ENCODE measurements around the gene OTOR.

The OTOR gene

DNA sequence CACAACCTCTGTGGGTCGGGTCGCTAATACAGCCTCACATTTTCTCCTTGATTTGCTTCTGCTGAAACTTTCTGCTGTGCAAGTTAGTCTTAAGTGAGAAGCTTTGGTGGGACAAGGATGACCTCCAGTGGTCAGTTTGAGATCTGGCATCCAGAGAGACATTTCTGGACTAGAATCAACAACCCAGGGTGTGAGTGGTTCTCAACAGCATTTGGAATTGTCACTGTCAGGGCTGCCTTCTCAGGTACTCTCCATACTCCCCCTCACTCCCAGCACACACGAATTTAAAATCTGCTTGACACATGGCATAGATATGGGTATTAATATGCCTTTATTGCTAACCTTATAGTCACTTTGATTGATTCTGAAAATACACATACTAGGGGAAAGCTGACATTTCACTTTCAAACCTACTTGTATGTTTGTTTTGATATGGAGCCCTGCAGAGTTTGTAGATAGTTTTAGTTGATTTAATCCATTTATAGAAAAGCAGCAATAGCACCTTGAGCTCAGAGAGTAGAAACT lies 13.2 kb downstream of the OTOR start:
- H3K27ac ChIP-seq (ENCODE audit: low read depth, low read length) = no peak overlapping the region
- peak; percentile 86 for DNase-seq
- no peaks in the 10 kb centered on the region for H3K79me2 ChIP-seq (ENCODE audit: control insufficient read depth, insufficient read depth, low read length)
- no CpG with 5 or more reads among the region's 3 CpGs for WGBS (ENCODE audit: extremely low coverage, insufficient coverage, low lambda C conversion rate)
- no peak overlapping the region for H2BK5ac ChIP-seq (ENCODE audit: low read length)
- no peaks in the 10 kb centered on the region for H3K4me1 ChIP-seq (ENCODE audit: control insufficient read depth, low read depth, low read length)
- H3K56ac ChIP-seq (ENCODE audit: low read length) = no peak overlapping the region
- no peak overlapping the region for H2BK15ac ChIP-seq (replicated peaks; ENCODE audit: low read depth)
- H3K4me2 ChIP-seq (ENCODE audit: low read length) = no peak overlapping the region
- no peak overlapping the region for H3K4me3 ChIP-seq (ENCODE audit: low read length)
- no peak overlapping the region for H2AK5ac ChIP-seq (ENCODE audit: low read length)
- no peaks in the 10 kb centered on the region for H3K27me3 ChIP-seq (ENCODE audit: insufficient read depth, low read length, poor library complexity)
- H4K5ac ChIP-seq (ENCODE audit: low read length) = no peak overlapping the region
- no peak overlapping the region for H2BK120ac ChIP-seq (ENCODE audit: low read depth, low read length)
- H3K18ac ChIP-seq (ENCODE audit: low read length) = no peak overlapping the region
- no peaks in the 10 kb centered on the region for H3K36me3 ChIP-seq (ENCODE audit: control insufficient read depth, insufficient read depth, low read length)
- no peaks in the 10 kb centered on the region for H3K79me1 ChIP-seq (ENCODE audit: low read length)
- no peak overlapping the region for H3K23ac ChIP-seq (ENCODE audit: low read length)
- no peak overlapping the region for H3K9ac ChIP-seq (ENCODE audit: low read length)
- H3K4ac ChIP-seq (ENCODE audit: low read depth, low read length) = no peak overlapping the region
- no peak overlapping the region for H4K8ac ChIP-seq (ENCODE audit: low read depth, low read length)

DNA sequence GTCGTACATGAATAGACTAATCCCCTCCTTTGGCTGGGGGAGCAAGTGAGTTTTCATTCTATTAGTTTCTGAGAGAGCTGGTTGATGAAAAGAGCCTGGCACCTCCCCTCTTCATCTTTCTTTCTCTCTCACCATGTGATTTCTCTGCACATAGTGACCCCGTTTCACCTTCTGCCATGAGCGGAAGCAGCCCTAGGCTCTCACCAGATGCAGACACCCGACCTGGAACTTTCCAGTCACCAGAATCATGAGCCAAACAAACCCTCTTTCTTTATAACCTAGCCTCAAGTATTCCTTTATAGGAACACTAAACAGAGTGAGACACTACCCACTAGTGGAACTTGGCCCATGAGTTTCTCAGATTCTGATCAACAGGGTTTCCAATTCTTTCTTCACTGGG lies 16.4 kb downstream of the OTOR start:
- Histone ChIP-seq H3K27me3 (ENCODE audit: insufficient read depth, low read length, poor library complexity) (no peaks in the 10 kb centered on the region), H3K4me3 (ENCODE audit: low read length) (no peak overlapping the region), H3K27ac (ENCODE audit: low read depth, low read length) (no peak overlapping the region)

DNA sequence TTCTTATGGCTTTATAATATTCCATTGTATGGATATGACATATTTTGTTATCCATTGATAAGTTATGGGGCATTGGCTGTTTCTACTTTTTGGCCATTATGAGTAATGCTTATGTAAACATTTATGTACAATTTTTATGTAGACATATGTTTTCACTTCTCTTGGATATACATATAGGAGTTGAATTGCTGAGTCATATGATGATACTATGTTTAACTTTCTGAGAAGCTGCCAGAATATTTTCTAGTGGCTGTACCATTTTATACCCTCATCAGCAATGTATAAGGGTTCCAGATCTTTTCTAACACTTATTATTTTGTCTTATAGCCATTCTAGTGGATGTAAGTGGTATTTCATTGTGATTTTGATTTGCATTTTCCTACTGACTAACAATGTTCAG lies 23.1 kb downstream of the OTOR start:
- Histone ChIP-seq H3K9ac (ENCODE audit: low read length) (no peak overlapping the region), H3K18ac (ENCODE audit: low read length) (no peak overlapping the region), H4K8ac (ENCODE audit: low read depth, low read length) (no peak overlapping the region), H4K5ac (ENCODE audit: low read length) (no peak overlapping the region), H2BK5ac (ENCODE audit: low read length) (no peak overlapping the region), H3K79me1 (ENCODE audit: low read length) (no peaks in the 10 kb centered on the region), H3K4me2 (ENCODE audit: low read length) (no peak overlapping the region), H3K56ac (ENCODE audit: low read length) (no peak overlapping the region), H3K23ac (ENCODE audit: low read length) (no peak overlapping the region), H3K4me3 (ENCODE audit: low read length) (no peak overlapping the region), H3K36me3 (ENCODE audit: control insufficient read depth, insufficient read depth, low read length) (no peaks in the 10 kb centered on the region), H3K79me2 (ENCODE audit: control insufficient read depth, insufficient read depth, low read length) (no peaks in the 10 kb centered on the region), H2BK120ac (ENCODE audit: low read depth, low read length) (no peak overlapping the region), H3K27me3 (ENCODE audit: insufficient read depth, low read length, poor library complexity) (no peaks in the 10 kb centered on the region), H2BK15ac (replicated peaks; ENCODE audit: low read depth) (no peak overlapping the region), H2AK5ac (ENCODE audit: low read length) (no peak overlapping the region), H3K4ac (ENCODE audit: low read depth, low read length) (no peak overlapping the region), H3K27ac (ENCODE audit: low read depth, low read length) (no peak overlapping the region), H3K4me1 (ENCODE audit: control insufficient read depth, low read depth, low read length) (no peaks in the 10 kb centered on the region)
- no peak for DNase-seq

More for the DNA sequence above, 16.4 kb downstream of the OTOR start:
- H3K79me2 ChIP-seq (ENCODE audit: control insufficient read depth, insufficient read depth, low read length) = no peaks in the 10 kb centered on the region
- H4K8ac ChIP-seq (ENCODE audit: low read depth, low read length) = no peak overlapping the region
- H2BK5ac ChIP-seq (ENCODE audit: low read length) = no peak overlapping the region
- H2BK120ac ChIP-seq (ENCODE audit: low read depth, low read length) = no peak overlapping the region
- no peaks in the 10 kb centered on the region for H3K79me1 ChIP-seq (ENCODE audit: low read length)
- H3K56ac ChIP-seq (ENCODE audit: low read length) = no peak overlapping the region
- no peak overlapping the region for H2BK15ac ChIP-seq (replicated peaks; ENCODE audit: low read depth)
- no peak overlapping the region for H3K9ac ChIP-seq (ENCODE audit: low read length)
- no peak overlapping the region for H3K4me2 ChIP-seq (ENCODE audit: low read length)
- no peak overlapping the region for H3K18ac ChIP-seq (ENCODE audit: low read length)
- no peak for DNase-seq
- no peak overlapping the region for H4K5ac ChIP-seq (ENCODE audit: low read length)
- no peaks in the 10 kb centered on the region for H3K36me3 ChIP-seq (ENCODE audit: control insufficient read depth, insufficient read depth, low read length)
- no peaks in the 10 kb centered on the region for H3K4me1 ChIP-seq (ENCODE audit: control insufficient read depth, low read depth, low read length)
- H3K23ac ChIP-seq (ENCODE audit: low read length) = no peak overlapping the region
- no peak overlapping the region for H3K4ac ChIP-seq (ENCODE audit: low read depth, low read length)
- no CpG with 5 or more reads among the region's 4 CpGs for WGBS (ENCODE audit: extremely low coverage, insufficient coverage, low lambda C conversion rate)
- H2AK5ac ChIP-seq (ENCODE audit: low read length) = no peak overlapping the region

DNA sequence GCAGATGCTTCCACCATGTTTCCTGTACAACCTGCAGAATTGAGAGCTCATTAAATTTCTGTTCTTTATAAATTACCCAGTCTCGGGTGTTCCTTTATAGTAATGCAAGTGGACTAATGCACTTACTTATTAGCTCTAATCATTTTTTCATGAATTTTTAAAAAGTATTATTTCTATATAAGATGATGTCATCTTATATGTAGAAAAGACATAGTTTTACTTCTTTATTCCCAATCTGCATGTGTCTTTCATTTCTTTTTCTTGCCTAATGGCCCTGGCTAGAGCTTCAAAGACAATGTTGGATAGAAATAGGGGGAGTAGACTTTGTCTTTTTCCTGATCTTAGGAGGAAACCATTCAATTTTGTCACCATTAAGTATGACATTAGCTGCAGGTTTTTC lies 27.8 kb downstream of the OTOR start:
- Histone ChIP-seq H2BK5ac (ENCODE audit: low read length) (no peak overlapping the region), H3K36me3 (ENCODE audit: control insufficient read depth, insufficient read depth, low read length) (no peaks in the 10 kb centered on the region), H3K23ac (ENCODE audit: low read length) (no peak overlapping the region), H2BK120ac (ENCODE audit: low read depth, low read length) (no peak overlapping the region), H3K4me3 (ENCODE audit: low read length) (no peak overlapping the region), H4K5ac (ENCODE audit: low read length) (no peak overlapping the region), H3K4me1 (ENCODE audit: control insufficient read depth, low read depth, low read length) (no peaks in the 10 kb centered on the region), H3K27me3 (ENCODE audit: insufficient read depth, low read length, poor library complexity) (no peaks in the 10 kb centered on the region), H3K9ac (ENCODE audit: low read length) (no peak overlapping the region), H3K56ac (ENCODE audit: low read length) (no peak overlapping the region), H3K79me2 (ENCODE audit: control insufficient read depth, insufficient read depth, low read length) (no peaks in the 10 kb centered on the region), H4K8ac (ENCODE audit: low read depth, low read length) (no peak overlapping the region), H3K27ac (ENCODE audit: low read depth, low read length) (no peak overlapping the region), H2AK5ac (ENCODE audit: low read length) (no peak overlapping the region), H3K4me2 (ENCODE audit: low read length) (no peak overlapping the region), H3K18ac (ENCODE audit: low read length) (no peak overlapping the region), H3K4ac (ENCODE audit: low read depth, low read length) (no peak overlapping the region), H3K79me1 (ENCODE audit: low read length) (no peaks in the 10 kb centered on the region), H2BK15ac (replicated peaks; ENCODE audit: low read depth) (no peak overlapping the region)
- DNase-seq = no peak
- no CpG with 5 or more reads among the region's 1 CpG for WGBS (ENCODE audit: extremely low coverage, insufficient coverage, low lambda C conversion rate)

- H3K9ac ChIP-seq (ENCODE audit: low read length) = no peak overlapping the region
- no peak for DNase-seq
- no peak overlapping the region for H3K56ac ChIP-seq (ENCODE audit: low read length)
- H3K23ac ChIP-seq (ENCODE audit: low read length) = no peak overlapping the region
- no peak overlapping the region for H3K27ac ChIP-seq (ENCODE audit: low read depth, low read length)
- H3K79me2 ChIP-seq (ENCODE audit: control insufficient read depth, insufficient read depth, low read length) = no peaks in the 10 kb centered on the region
- H3K27me3 ChIP-seq (ENCODE audit: insufficient read depth, low read length, poor library complexity) = no peaks in the 10 kb centered on the region
- H4K8ac ChIP-seq (ENCODE audit: low read depth, low read length) = no peak overlapping the region
- H3K36me3 ChIP-seq (ENCODE audit: control insufficient read depth, insufficient read depth, low read length) = no peaks in the 10 kb centered on the region
- H3K4ac ChIP-seq (ENCODE audit: low read depth, low read length) = no peak overlapping the region
- no peak overlapping the region for H4K5ac ChIP-seq (ENCODE audit: low read length)
- no peak overlapping the region for H2BK120ac ChIP-seq (ENCODE audit: low read depth, low read length)
- no peaks in the 10 kb centered on the region for H3K79me1 ChIP-seq (ENCODE audit: low read length)
- WGBS (ENCODE audit: extremely low coverage, insufficient coverage, low lambda C conversion rate) = no CpG with 5 or more reads among the region's 1 CpG
- H2BK15ac ChIP-seq (replicated peaks; ENCODE audit: low read depth) = no peak overlapping the region
- H3K18ac ChIP-seq (ENCODE audit: low read length) = no peak overlapping the region
- no peak overlapping the region for H2AK5ac ChIP-seq (ENCODE audit: low read length)
- H2BK5ac ChIP-seq (ENCODE audit: low read length) = no peak overlapping the region
- no peak overlapping the region for H3K4me3 ChIP-seq (ENCODE audit: low read length)
- H3K4me2 ChIP-seq (ENCODE audit: low read length) = no peak overlapping the region
- no peaks in the 10 kb centered on the region for H3K4me1 ChIP-seq (ENCODE audit: control insufficient read depth, low read depth, low read length)
Observed at GRCh38 chr20:16777126-16777525, 29.0 kb downstream of the OTOR start.

DNA sequence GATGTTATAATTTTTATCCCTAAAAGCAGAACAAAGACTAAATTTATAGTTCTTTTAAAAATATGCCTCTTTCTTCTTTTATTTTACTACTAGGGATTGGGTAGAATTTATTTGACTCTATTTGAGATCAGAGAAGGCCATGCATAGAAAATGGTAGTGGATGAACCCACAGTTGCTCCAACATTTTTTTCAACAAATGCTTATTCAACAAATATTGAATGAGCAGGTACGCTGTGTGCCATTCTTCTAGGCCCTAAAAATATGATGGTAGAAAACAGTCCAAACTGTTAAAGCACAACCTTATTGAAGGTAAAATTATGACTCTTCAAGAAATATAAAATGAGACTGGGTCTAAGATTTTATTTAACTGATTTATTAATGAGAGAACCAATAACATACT lies 30.0 kb downstream of the OTOR start:
- Histone ChIP-seq H4K5ac (ENCODE audit: low read length) (no peak overlapping the region), H3K56ac (ENCODE audit: low read length) (no peak overlapping the region), H3K27me3 (ENCODE audit: insufficient read depth, low read length, poor library complexity) (no peaks in the 10 kb centered on the region), H3K4me2 (ENCODE audit: low read length) (no peak overlapping the region), H2BK15ac (replicated peaks; ENCODE audit: low read depth) (no peak overlapping the region), H2BK120ac (ENCODE audit: low read depth, low read length) (no peak overlapping the region), H3K18ac (ENCODE audit: low read length) (no peak overlapping the region), H3K4ac (ENCODE audit: low read depth, low read length) (no peak overlapping the region), H4K8ac (ENCODE audit: low read depth, low read length) (no peak overlapping the region), H2BK5ac (ENCODE audit: low read length) (no peak overlapping the region), H3K9ac (ENCODE audit: low read length) (no peak overlapping the region), H3K4me3 (ENCODE audit: low read length) (no peak overlapping the region), H3K27ac (ENCODE audit: low read depth, low read length) (no peak overlapping the region), H3K23ac (ENCODE audit: low read length) (no peak overlapping the region), H3K79me1 (ENCODE audit: low read length) (no peaks in the 10 kb centered on the region), H3K4me1 (ENCODE audit: control insufficient read depth, low read depth, low read length) (no peaks in the 10 kb centered on the region), H3K36me3 (ENCODE audit: control insufficient read depth, insufficient read depth, low read length) (no peaks in the 10 kb centered on the region), H3K79me2 (ENCODE audit: control insufficient read depth, insufficient read depth, low read length) (no peaks in the 10 kb centered on the region), H2AK5ac (ENCODE audit: low read length) (no peak overlapping the region)
- DNase-seq = no peak
- WGBS (ENCODE audit: extremely low coverage, insufficient coverage, low lambda C conversion rate) = no CpG with 5 or more reads among the region's 1 CpG

All from mesendoderm (in vitro differentiated cells).